ENCODE measurements around the gene SLC12A7.

DNA sequence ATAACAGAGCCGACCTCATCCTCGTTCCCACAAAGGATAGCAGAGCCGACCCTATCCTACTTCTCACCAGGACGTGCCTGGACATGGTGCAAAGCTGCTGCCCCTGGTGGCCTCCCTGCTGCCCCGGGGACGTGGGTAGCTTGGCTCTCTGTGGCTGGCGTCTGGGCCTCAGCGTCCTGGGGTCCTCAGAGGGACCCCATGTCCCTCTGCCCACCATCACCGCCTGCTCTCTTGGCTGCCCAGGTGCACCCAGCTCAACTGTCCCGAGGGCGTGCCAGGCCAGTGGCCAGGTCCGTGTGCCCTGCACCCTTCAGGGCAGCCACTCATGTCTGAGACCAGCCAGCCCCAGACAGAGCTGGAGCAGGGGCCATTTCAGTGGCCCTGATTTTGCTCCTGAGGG lies 94.8 kb downstream of the SLC12A7 start:
- TF ChIP-seq, protein P1, sequence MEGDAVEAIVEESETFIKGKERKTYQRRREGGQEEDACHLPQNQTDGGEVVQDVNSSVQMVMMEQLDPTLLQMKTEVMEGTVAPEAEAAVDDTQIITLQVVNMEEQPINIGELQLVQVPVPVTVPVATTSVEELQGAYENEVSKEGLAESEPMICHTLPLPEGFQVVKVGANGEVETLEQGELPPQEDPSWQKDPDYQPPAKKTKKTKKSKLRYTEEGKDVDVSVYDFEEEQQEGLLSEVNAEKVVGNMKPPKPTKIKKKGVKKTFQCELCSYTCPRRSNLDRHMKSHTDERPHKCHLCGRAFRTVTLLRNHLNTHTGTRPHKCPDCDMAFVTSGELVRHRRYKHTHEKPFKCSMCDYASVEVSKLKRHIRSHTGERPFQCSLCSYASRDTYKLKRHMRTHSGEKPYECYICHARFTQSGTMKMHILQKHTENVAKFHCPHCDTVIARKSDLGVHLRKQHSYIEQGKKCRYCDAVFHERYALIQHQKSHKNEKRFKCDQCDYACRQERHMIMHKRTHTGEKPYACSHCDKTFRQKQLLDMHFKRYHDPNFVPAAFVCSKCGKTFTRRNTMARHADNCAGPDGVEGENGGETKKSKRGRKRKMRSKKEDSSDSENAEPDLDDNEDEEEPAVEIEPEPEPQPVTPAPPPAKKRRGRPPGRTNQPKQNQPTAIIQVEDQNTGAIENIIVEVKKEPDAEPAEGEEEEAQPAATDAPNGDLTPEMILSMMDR (conservative IDR thresholded peaks at IDR 0.05), result no peak
- no peak for TF ChIP-seq EZH2 (IDR thresholded peaks at IDR 0.05; ENCODE audit: low read depth)

Measured in PC-9 (cell line).